ENCODE measurements around the gene MXRA8. TPM values are rescaled to one million over a fixed set of nuclear protein-coding genes. Genes with fewer than 3 reads are reported as not detected.

MXRA8 gene
- polyA plus RNA-seq, 3 donors, result 193 to 231 (median 215) TPM

- no peak for DNase-seq
These were observed 20.1 kb downstream of the MXRA8 start for GRCh38 chr1:1338278-1338677.

DNA sequence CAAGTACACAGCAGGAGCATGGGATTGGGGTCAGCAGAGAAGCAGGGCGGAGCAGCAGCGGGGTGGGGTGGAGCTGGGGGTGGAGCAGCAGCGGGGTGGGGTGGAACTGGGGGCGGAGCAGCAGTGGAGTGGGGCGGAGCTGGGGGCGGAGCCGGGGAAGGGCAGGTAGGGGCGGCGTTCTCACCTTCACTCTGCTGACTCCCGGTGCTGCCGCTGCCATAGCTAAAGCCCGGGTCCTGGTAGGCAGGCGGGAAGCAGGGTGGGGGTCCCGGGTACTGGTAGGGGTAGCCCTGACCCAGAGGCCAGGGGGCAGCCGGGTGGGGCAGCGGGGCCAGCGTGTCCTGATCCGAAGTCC lies 20.6 kb downstream of the MXRA8 start:
- no peak for DNase-seq

- no peak for DNase-seq
These were observed 21.2 kb downstream of the MXRA8 start for GRCh38 chr1:1336931-1337792.

- DNase-seq, result no peak
These were observed 21.9 kb downstream of the MXRA8 start for GRCh38 chr1:1336446-1336845.

DNA sequence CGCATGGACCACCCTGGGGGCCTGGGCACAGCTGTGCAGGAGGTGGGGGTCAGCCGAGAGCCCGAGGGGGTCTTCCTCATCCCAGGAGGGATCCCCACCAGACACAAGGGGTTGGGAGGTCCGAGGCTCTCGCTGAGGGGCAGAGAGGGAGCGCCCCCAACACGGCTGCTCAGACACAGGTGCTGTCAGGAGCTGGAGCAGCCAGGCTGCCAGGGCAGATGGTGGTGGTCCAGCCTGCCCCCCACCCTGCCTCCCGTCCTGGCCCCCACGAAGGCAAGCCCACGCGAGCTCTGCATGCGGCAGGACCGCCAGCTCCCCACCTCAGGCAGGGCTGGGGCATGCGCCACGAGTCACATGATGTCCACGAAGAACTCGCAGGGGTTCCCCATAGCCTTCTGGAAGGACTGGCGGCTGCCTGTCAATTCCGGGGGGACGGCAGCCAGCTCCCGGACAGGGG lies 22.5 kb downstream of the MXRA8 start:
- DNase-seq, result no peak

GRCh38 chr1:1335283-1335682 lies 23.1 kb downstream of the MXRA8 start:
- DNase-seq, result no peak

GRCh38 chr1:1334835-1335234 lies 23.5 kb downstream of the MXRA8 start:
- DNase-seq, result no peak

GRCh38 chr1:1333551-1334241 lies 24.7 kb downstream of the MXRA8 start:
- DNase-seq, result no peak

DNA sequence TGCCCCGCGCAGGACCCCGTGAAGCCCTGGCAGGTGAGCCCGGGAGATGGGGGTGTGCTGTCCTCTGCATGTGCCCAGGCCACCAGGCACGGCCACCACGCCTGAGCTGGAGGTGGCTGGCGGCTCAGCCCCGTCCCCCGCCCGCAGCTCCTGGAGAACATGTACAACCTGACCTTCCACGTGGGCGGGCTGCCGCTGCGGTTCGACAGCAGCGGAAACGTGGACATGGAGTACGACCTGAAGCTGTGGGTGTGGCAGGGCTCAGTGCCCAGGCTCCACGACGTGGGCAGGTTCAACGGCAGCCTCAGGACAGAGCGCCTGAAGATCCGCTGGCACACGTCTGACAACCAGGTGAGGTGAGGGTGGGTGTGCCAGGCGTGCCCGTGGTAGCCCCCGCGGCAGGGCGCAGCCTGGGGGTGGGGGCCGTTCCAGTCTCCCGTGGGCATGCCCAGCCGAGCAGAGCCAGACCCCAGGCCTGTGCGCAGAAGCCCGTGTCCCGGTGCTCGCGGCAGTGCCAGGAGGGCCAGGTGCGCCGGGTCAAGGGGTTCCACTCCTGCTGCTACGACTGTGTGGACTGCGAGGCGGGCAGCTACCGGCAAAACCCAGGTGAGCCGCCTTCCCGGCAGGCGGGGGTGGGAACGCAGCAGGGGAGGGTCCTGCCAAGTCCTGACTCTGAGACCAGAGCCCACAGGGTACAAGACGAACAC lies 25.4 kb downstream of the MXRA8 start:
- no peak for DNase-seq

DNA sequence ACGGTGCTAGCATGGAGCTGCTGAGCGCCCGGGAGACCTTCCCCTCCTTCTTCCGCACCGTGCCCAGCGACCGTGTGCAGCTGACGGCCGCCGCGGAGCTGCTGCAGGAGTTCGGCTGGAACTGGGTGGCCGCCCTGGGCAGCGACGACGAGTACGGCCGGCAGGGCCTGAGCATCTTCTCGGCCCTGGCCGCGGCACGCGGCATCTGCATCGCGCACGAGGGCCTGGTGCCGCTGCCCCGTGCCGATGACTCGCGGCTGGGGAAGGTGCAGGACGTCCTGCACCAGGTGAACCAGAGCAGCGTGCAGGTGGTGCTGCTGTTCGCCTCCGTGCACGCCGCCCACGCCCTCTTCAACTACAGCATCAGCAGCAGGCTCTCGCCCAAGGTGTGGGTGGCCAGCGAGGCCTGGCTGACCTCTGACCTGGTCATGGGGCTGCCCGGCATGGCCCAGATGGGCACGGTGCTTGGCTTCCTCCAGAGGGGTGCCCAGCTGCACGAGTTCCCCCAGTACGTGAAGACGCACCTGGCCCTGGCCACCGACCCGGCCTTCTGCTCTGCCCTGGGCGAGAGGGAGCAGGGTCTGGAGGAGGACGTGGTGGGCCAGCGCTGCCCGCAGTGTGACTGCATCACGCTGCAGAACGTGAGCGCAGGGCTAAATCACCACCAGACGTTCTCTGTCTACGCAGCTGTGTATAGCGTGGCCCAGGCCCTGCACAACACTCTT lies 26.2 kb downstream of the MXRA8 start:
- no peak for DNase-seq

DNA sequence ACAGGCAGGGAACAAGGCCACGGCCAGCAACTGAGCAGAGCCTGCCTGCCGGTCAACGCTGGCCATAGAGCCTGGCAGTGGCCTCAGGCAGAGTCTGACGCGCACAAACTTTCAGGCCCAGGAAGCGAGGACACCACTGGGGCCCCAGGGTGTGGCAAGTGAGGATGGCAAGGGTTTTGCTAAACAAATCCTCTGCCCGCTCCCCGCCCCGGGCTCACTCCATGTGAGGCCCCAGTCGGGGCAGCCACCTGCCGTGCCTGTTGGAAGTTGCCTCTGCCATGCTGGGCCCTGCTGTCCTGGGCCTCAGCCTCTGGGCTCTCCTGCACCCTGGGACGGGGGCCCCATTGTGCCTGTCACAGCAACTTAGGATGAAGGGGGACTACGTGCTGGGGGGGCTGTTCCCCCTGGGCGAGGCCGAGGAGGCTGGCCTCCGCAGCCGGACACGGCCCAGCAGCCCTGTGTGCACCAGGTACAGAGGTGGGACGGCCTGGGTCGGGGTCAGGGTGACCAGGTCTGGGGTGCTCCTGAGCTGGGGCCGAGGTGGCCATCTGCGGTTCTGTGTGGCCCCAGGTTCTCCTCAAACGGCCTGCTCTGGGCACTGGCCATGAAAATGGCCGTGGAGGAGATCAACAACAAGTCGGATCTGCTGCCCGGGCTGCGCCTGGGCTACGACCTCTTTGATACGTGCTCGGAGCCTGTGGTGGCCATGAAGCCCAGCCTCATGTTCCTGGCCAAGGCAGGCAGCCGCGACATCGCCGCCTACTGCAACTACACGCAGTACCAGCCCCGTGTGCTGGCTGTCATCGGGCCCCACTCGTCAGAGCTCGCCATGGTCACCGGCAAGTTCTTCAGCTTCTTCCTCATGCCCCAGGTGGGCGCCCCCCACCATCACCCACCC lies 27.0 kb downstream of the MXRA8 start, which contains the start of gene TAS1R3:
TSS of gene TAS1R3 (plus strand) at position 213 of the 898 bp plus-strand sequence. CDS start at position 279, 66 bp downstream.
- no peak for DNase-seq

- no peak for DNase-seq
These were observed 27.8 kb downstream of the MXRA8 start for GRCh38 chr1:1330366-1331067.

GRCh38 chr1:1329304-1330210 lies 28.8 kb downstream of the MXRA8 start:
- DNase-seq, result no peak

- DNase-seq, result no peak
These were observed 30.1 kb downstream of the MXRA8 start for GRCh38 chr1:1328254-1328653.

- no peak for DNase-seq
These were observed 31.1 kb downstream of the MXRA8 start for GRCh38 chr1:1327291-1327690.

- no peak for DNase-seq
These were observed 32.2 kb downstream of the MXRA8 start for GRCh38 chr1:1326075-1326605.

- DNase-seq, result no peak
These were observed 32.9 kb downstream of the MXRA8 start for GRCh38 chr1:1325288-1326074.
